Measurements from ENCODE around the gene NBPF3.
A peak's percentile ranks its signal among the peaks of the same experiment; 100 is the strongest.
"Not testable (repeated sequence)": the region's sequence is repeated elsewhere in the genome, so short reads cannot be mapped to it uniquely, and the experiment has no call there.

The NBPF3 gene

DNA sequence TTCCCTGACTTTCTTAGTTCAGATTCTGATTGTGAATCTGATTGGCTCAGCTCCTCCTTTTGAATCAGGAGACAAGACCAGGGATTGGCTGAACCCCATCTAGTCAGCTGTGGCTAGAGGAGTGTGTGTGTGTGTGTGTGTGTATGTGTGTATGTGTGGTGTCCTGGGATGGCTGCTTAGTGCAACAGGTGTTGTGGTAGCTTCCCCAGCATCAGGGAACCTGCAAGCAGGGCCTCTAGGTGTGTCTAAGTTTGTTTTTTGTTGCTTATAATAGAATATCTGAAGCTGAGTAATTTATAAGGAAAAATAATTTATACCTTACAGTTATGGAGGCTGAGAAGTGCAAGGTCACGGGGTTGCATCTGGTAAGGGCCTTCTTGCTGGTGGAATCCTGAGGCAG, 56.1 kb downstream of the NBPF3 start:
- DNase-seq, result no peak

DNA sequence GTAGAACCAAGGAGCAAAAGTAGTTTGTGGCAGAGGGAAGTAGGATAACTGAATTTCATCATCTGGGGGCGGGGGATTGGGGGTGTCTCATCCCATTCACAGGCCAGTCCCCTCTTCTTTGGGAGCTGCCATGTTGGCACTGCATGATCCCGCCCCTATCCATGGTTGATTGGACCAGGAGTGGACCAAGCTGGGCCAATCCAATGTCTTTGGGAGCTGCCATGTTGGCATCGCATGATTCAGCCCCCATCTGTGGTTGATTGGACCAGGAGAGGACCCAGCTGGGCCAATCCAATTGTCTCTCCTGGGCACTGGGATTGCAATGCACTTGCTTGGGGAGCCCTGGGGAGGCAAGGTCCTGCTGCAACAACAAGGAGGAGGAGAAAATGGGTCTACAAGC, 56.9 kb downstream of the NBPF3 start:
- no peak for DNase-seq

DNA sequence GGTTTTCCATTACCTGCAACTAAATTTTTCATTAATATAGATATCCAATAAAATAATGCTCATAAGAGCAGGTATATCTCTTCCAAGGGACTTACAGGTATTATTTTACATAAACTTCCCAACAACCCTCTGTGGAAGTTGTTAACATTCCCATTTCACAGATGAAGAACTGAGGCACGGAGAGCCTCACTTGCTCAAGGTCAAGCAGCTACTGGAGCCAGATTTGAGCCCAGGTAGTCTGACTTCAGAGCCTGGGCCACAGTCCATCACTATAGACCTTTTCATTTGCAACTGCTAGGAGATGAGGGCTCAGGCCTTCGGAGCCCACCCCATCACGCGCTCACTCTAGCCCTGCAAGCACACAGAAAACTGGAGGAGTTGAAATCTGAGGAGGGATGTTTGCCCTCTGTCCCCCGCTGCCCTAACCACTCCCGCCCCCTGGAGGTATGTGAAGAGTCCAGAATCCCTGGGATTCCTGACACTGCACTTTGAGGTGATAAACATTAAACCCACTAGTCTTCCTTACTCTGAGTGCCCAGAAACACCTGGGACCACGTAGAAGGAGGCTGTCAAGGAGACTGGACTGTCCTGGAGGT, 57.6 kb downstream of the NBPF3 start:
- DNase-seq, result no peak

- no peak for DNase-seq
Observed at GRCh38 chr1:21499283-21499950, 59.5 kb downstream of the NBPF3 start.

- DNase-seq, result no peak
Observed at GRCh38 chr1:21503706-21504377, 63.9 kb downstream of the NBPF3 start.

GRCh38 chr1:21506804-21507203, 66.9 kb downstream of the NBPF3 start:
- DNase-seq, result no peak

- DNase-seq, result no peak
Observed at GRCh38 chr1:21507511-21508270, 67.8 kb downstream of the NBPF3 start.

GRCh38 chr1:21508580-21509350, 68.8 kb downstream of the NBPF3 start:
- peak; percentile 86 for DNase-seq

DNA sequence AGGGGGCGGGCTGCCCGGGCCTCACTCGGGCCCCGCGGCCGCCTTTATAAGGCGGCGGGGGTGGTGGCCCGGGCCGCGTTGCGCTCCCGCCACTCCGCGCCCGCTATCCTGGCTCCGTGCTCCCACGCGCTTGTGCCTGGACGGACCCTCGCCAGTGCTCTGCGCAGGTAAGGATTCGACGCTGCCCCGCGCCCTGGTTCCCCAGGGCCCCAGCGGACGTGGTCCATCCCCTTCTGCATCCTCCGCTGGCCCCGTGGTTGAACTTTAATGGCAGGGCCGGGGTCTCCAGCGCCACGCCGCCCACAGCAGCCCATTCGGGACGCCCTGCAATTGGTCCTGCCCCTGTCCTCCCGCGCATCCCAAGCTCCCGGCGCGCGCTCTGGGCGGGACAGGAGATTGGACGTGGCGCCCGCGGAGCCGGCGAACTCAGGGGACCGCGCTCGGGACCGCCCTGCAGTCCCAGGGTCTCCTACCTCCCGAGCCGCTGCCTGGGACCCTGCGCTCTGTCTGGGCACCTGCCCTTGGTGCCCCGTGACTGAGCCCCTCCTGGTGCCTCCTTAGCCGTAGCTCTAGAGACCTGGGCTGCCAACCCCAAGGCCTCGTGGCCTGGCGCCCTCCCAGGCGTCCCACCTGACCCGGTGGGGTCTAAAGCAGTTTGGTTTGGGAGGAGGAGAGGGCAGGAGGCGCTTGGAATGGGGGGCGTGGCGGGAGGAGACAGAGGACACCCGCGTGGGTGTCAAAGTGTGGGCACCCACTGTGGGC, 69.6 kb downstream of the NBPF3 start, which contains the start of gene ALPL:
ALPL (plus strand) TSS at position 73 of the 762 bp plus-strand sequence. CDS start 44,659 bp downstream, outside the sequence.
- no peak for DNase-seq

DNA sequence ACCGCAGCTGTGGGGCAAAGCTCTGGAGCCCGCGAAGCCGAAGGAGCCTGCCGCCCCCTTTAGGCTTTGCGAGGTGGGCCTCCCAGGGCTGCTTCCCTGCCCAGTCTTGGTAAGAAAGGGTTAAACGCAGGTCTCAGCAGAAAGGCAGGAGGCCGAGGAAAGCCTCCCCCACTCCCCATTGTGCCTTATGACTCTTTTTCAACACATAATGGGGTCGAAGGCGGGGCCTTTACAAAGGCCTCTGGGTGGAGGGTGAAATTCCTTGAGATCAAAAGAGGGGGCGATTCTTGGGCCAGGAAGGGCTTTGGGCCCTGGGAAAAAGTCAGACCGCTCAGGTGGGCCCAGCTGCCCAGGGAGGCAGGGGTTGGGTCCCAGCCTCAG, 70.2 kb downstream of the NBPF3 start:
- no peak for DNase-seq

- peak; percentile 46 for DNase-seq
Observed at GRCh38 chr1:21510885-21511578, 71.1 kb downstream of the NBPF3 start.

DNA sequence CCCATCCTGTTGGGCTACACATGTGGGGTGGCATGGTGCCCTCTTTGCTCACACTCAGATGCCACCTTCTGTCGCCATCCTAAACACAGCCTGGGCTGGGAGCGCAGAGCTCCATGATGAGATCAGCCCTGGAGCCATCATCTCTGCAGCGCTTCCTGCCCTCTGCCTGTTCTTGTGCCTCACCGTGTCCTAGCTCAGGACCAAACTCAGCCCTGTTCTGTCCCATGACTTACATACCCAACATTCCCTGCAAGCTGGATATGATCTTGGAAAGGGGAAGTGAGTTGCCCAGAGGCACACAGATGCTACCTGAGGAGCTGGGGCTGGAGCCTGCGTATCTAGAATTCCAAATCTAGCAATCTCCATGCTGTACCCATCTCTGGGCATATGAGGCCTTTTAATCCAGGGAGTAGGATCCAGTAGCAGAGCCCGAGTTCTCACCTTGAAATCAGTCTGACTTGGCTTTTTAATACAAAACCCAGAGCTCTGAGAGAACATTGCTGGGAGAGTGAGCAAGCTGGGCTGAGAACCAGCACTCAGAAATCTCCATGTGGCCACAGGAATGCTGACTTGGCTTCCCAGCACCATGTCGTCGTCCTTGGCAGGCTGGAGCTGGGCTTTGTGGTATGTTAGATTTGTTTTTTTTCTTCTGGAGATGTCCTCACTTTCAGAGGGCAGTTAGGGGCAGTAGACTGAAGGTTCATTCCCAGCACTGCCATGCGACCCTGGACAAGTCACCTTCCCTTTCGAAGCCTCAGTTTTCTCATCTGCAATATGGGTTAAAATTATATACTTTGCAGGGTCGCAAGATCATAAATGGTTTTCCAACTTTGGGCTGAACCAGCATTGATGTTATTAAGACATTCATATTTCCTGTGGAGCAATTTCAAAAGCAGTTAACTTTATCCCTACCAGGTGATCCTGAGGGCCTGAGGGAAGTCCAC, 71.9 kb downstream of the NBPF3 start:
- no peak for DNase-seq

DNA sequence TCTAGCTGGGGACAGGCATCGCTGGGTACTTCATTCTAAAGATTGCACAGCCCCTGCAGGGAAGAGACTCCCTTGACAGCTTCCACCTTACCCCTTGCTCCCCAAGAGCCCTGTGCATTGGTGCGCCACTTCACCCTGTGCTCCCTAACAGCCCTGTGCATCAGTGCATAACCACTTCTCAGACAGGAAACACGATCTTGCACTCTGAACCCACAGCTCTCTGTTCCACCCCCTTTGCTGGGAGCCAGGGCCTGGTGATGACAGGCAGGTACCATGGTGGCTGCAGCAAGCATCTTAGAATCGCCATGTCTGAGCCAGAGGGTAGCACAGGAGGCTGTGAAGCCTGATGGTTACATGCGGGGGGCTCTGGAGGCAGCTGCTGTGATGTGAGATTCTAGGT, 74.3 kb downstream of the NBPF3 start:
- DNase-seq, result no peak

DNA sequence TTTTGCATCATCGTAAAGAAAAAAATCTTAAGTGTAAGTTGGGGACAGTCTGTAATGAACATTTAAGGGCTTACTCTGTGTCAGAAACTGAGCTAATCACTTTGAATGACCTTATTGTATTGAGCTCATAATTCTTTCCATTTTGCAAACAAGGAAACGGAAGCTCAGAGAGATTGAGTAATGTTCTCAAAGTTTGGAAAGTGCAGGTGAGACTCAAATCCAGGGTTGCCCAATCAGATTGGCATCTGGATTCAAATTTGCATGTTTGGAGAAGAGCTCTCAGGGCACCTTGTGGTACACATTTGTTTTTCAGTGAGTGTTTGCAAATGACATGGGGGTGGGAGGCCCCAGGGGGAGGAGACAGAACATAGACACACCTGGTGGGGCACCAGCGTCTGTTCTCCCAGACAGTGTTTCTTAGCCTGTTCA, 77.2 kb downstream of the NBPF3 start:
- DNase-seq, result no peak

DNA sequence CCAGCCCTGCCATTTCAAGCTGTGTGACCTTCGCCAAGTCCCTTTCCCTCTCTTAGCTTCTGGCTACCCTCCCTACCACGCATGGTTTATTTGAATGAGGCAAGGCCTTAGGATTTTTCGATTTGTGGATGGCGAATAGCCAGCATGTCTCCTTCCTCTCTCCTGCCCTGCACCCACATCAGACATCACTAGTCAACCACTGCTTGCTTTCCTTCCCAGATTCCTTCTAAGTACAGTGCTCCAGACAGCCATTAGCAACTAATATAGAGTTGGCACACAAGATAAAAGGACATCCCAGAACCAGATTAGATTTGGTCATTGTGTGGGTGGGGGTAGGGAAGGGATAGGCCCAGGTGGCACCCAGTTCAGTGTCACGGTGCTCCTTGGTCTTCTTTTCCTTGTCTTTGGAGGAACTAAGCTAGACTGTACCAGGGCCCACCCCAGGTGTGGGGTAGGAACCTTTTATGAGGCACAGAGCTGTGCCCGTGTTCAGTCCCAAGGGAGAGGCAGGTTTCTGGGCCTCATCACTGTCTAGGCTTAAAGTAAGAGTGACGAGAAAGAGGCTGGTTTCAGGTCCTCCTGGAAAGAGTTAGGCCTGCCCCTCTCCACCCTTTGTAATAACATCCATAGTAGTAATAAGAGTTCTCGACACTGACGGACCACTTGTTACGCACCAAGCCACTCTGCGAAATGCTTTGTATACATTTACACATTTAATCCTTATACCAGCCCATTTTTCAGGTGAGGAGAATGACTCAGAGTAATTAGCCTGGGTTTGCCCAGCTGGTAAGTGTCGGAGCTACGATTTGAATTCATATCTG, 77.9 kb downstream of the NBPF3 start:
- DNase-seq, result no peak

DNA sequence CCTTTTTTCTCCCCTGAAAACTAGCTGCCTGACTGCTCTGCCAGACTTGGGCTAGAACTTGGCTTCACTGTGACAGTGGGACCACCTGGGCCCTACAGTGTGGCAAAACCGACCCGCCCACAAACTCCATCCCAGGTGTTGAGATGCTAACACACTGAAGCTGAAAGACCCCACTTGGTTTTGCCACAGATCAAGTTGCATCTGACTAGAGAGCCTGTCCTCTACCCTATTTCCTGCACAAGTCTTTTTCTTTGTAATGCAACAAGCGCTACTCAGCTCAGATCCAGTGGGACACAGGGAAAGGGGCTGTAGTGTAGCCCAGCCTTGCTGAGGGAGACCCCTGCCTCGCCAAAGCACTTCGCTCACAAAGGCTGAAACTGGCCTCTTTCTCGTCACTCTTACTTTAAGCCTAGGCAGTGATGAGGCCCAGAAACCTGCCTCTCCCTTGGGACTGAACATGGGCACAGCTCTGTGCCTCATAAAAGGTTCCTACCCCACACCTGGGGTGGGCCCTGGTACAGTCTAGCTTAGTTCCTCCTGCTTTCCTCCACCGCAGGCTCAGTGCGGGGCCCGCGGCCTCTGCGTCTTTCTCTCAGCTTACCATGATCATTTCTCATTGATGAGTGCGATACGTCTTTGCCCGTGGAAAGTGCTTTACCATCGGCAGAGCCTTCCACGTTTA, 79.0 kb downstream of the NBPF3 start:
- no peak for DNase-seq

- not testable (repeated sequence) for DNase-seq
Observed at GRCh38 chr1:21519486-21520070, 79.6 kb downstream of the NBPF3 start.

All from hematopoietic multipotent progenitor cell treated with erythropoietin and hydrocortisone succinate and interleukin-3 and kit ligand, for 6 days (in vitro differentiated cells).